NT2/D1 (cell line): ENCODE data around the gene NOX5.

ENCODE experiments used
- SUZ12 ChIP-seq: IDR thresholded peaks from 2 replicates; pipeline ENCODE4 v1.6.1; 2011; ENCODE audit not compliant: insufficient read length, insufficient read depth; ENCODE audit errors: extremely low read depth
- YY1 ChIP-seq: IDR thresholded peaks from 2 replicates; pipeline ENCODE4 v1.6.1; 2011; ENCODE audit not compliant: insufficient read length, insufficient read depth
- ZNF274 ChIP-seq: IDR thresholded peaks from 2 replicates; pipeline ENCODE4 v1.6.1; 2011; ENCODE audit warnings: mild to moderate bottlenecking, low read depth, low read length

DNA sequence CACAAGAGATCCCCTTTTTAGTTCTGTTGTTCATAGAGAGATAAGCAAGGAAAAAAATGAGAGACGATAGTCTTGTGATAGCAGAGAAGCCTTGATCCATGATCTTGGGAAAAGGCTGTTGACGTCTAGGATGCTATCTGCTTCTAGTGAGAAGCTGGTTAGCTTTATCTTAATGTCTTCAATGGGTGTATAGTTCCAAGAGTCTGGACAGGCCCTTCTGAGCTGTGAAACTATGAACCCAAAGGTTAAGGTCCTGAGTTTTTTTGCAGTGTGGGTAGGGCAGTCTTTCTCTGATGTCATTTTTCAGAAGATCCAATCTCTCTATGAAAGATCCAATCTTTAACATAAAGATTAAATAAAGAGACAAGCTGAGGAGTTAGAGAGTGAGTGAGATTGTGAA lies 10.5 kb upstream of the NOX5 start:
- TF ChIP-seq YY1 (no peak), SUZ12 (no peak), ZNF274 (no peak)
